Upper lobe of left lung (tissue), 4 donors: ENCODE measurements around the gene SOX8.

Experiments
- EP300 ChIP-seq, 4 donors: sonication (generic); formaldehyde crosslinking; IDR thresholded peaks; one replicate each; pipeline ENCODE4 v1.5.1; 2017; ENCODE audit warnings: antibody characterized with exemption in 4 of 4, control low read depth in 2 of 4
- TF ChIP-seq, protein P1 (sequence below), 6 experiments: fragments of 450-650 bp in 4 of 6; fragments of 200-600 bp in 2 of 6; sonication (generic) in 2 of 6; IDR thresholded peaks; one replicate each; pipeline ENCODE4 v1.5.1; 2016 to 2019; ENCODE audit warnings: antibody characterized with exemption in 6 of 6

DNA sequence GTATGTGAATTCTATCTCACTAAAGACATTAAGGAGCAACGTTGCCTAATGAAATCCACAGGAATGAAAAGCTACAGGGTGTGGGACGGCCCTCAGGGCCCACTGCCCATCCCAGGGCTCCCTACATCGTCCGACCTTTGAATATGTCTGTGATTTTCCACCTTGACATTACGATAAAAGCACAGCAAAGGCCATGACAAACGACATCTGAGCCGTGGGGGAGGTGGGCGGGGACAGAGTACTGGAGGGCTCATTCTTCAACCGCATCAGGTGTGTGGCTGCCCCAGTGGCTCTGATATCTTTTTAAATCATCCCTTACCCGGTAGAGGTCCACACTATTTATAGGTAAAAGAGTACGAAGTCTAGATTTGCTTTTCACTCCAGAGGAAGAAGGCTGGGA lies 45.9 kb upstream of the SOX8 start:
- TF ChIP-seq, protein P1, sequence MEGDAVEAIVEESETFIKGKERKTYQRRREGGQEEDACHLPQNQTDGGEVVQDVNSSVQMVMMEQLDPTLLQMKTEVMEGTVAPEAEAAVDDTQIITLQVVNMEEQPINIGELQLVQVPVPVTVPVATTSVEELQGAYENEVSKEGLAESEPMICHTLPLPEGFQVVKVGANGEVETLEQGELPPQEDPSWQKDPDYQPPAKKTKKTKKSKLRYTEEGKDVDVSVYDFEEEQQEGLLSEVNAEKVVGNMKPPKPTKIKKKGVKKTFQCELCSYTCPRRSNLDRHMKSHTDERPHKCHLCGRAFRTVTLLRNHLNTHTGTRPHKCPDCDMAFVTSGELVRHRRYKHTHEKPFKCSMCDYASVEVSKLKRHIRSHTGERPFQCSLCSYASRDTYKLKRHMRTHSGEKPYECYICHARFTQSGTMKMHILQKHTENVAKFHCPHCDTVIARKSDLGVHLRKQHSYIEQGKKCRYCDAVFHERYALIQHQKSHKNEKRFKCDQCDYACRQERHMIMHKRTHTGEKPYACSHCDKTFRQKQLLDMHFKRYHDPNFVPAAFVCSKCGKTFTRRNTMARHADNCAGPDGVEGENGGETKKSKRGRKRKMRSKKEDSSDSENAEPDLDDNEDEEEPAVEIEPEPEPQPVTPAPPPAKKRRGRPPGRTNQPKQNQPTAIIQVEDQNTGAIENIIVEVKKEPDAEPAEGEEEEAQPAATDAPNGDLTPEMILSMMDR (IDR thresholded peaks at IDR 0.05), result no peak
- no peak for TF ChIP-seq EP300 (IDR thresholded peaks at IDR 0.05)
